ENCODE results near the gene ACY1.

ACY1 gene

GRCh38 chr3:52005571-52005986 is 22.2 kb downstream of the ACY1 start:
- DNase-seq (ENCODE audit: low read depth in 2 of 2): no peak

- DNase-seq (ENCODE audit: low read depth in 2 of 2): no peak
Observed at GRCh38 chr3:52006017-52006819, 22.9 kb downstream of the ACY1 start.

- no peak for DNase-seq (ENCODE audit: low read depth in 2 of 2)
Observed at GRCh38 chr3:52006820-52007133, 23.4 kb downstream of the ACY1 start.

GRCh38 chr3:52007291-52007690 is 24.0 kb downstream of the ACY1 start:
- DNase-seq (ENCODE audit: low read depth in 2 of 2): no peak

- DNase-seq (ENCODE audit: low read depth in 2 of 2): no peak
Observed at GRCh38 chr3:52010431-52010830, 27.1 kb downstream of the ACY1 start.

- no peak for DNase-seq (ENCODE audit: low read depth in 2 of 2)
Observed at GRCh38 chr3:52012699-52013098, 29.4 kb downstream of the ACY1 start.

GRCh38 chr3:52013802-52014598 is 30.7 kb downstream of the ACY1 start:
- DNase-seq (ENCODE audit: low read depth in 2 of 2): no peak

- no peak for DNase-seq (ENCODE audit: low read depth in 2 of 2)
Observed at GRCh38 chr3:52014613-52015012, 31.3 kb downstream of the ACY1 start.

- DNase-seq (ENCODE audit: low read depth in 2 of 2): no peak
Observed at GRCh38 chr3:52015438-52016228, 32.3 kb downstream of the ACY1 start.

GRCh38 chr3:52017586-52017985 is 34.3 kb downstream of the ACY1 start:
- no peak for DNase-seq (ENCODE audit: low read depth in 2 of 2)

- no peak for DNase-seq (ENCODE audit: low read depth in 2 of 2)
Observed at GRCh38 chr3:52018319-52019000, 35.1 kb downstream of the ACY1 start.

- DNase-seq (ENCODE audit: low read depth in 2 of 2): no peak
Observed at GRCh38 chr3:52019352-52020080, 36.2 kb downstream of the ACY1 start.

GRCh38 chr3:52020796-52021195 is 37.5 kb downstream of the ACY1 start:
- no peak for DNase-seq (ENCODE audit: low read depth in 2 of 2)

- DNase-seq (ENCODE audit: low read depth in 2 of 2): no peak
Observed at GRCh38 chr3:52021489-52022268, 38.3 kb downstream of the ACY1 start.

- no peak for DNase-seq (ENCODE audit: low read depth in 2 of 2)
Observed at GRCh38 chr3:52022323-52023100, 39.2 kb downstream of the ACY1 start.

GRCh38 chr3:52023101-52023770 is 39.9 kb downstream of the ACY1 start:
- DNase-seq (ENCODE audit: low read depth in 2 of 2): no peak

GRCh38 chr3:52023860-52024764 is 40.8 kb downstream of the ACY1 start:
- DNase-seq (ENCODE audit: low read depth in 2 of 2): no peak

Data from stimulated activated CD8-positive, alpha-beta memory T cell treated with anti-CD3 and anti-CD28 coated beads, Interleukin-2, amount 100 ng/mL, for 1 hour (primary cell).